Iris pigment epithelial cell (primary cell): ENCODE data around the gene SLC16A12.

Experiments
- DNase-seq: peaks from one replicate; pipeline ENCODE4 v3.0.0-alpha.2; 2011; ENCODE audit warnings: low read depth

Gene SLC16A12, protein sequence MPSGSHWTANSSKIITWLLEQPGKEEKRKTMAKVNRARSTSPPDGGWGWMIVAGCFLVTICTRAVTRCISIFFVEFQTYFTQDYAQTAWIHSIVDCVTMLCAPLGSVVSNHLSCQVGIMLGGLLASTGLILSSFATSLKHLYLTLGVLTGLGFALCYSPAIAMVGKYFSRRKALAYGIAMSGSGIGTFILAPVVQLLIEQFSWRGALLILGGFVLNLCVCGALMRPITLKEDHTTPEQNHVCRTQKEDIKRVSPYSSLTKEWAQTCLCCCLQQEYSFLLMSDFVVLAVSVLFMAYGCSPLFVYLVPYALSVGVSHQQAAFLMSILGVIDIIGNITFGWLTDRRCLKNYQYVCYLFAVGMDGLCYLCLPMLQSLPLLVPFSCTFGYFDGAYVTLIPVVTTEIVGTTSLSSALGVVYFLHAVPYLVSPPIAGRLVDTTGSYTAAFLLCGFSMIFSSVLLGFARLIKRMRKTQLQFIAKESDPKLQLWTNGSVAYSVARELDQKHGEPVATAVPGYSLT

DNA sequence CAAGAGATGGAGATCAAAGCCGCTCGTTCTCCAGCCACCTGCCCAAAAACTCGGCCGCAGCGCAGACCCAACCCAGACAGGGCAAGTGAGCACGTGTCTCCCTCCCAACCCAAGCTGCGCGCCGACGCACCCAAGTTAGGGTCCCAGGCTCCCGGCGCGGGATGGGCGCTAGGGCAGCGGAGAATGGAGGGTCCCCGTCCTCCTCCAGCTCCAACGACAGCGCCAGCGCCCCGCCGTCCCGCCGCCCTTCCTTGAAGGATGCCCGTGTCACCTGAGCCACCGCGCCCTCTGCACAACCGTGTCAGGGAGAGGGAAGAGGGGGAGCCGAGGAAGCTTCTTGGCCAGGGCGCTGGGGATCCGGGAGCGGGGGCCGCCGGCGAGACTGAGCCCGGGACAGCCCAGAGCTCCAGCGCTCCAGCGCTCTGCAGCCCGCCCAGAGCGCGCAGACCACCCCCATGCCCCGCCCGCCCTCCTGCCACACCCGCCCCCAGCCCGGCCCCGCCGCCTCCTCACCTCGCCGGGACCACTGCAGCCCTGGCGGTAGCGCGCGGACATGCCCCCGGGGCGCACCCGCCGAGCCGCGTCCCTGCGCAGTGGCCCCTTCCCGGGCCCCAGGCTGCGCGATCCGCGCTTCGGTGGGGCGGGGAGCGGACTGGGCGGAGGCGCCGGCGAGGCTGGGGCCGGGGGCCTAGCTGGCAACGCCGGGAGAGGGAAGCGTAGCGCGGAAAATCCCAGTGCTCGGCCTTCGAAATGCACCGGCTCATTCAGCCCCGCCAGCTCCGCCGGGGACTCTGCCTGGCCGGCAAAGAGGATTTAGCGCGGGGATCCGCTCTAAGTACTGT, at the start of gene SLC16A12:
Gene SLC16A12, minus strand, starts transcription at position 424 of the 842 bp plus-strand sequence. CDS start 73,016 bp downstream, outside the sequence.
- DNase-seq = peak; percentile 46

DNA sequence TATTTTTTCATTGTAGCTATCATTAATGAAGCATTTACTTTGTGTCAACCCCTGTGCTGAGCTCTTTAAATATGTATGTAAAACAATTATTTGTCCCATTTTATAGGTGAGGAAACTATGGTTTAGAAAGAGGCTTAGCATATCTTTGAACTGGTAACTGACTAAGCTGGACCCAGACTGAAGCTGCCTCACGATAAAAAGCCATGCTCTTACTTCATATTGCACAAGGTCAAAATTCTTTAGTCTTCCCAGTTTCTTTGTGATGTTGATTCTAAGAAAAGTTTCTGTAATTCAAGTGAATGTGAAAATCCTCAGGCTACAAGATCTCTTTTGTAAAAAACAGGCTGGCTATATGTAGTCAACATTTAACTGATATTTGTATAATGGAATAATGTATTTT, 46.6 kb upstream of the SLC16A12 start:
- DNase-seq = peak; percentile 40

DNA sequence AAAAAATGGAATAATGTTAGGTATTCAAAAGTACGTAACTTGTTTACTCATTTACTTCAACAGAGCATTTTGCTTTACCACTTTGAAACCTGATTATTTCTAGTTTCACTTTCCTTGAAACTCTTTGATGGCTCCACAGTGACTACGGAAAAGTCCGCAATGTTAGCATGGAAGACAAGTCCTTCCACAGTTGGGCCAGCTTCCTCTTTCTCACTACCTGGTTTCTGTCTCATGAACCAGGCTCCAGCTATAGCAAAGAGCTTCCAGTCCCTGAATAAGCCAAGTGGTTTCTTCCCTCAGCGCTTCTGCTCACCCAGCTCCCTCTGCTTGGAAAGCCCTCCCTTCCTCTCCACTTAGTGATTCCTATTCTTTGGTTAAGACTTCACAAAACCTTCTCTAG, 44.8 kb upstream of the SLC16A12 start:
- DNase-seq = no peak

DNA sequence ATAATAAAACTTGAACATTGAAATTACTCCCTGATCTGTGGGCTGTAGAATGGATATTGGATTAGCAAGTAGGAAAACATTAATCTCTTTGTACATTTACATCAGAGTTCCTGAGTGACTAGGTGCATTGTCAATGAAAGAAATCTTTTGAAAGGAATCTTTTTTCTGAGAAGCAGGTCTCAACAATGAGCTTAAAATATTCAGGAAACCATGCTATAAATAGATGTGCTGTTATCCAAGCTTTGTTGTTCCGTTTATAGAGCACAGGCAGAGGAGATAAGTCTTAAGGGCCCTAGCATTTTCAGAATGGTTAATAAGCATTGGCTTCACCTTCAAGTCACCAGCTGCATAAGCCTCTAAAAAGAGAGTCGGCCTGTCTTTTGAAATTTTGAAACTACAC, 41.3 kb upstream of the SLC16A12 start:
- DNase-seq = no peak

DNA sequence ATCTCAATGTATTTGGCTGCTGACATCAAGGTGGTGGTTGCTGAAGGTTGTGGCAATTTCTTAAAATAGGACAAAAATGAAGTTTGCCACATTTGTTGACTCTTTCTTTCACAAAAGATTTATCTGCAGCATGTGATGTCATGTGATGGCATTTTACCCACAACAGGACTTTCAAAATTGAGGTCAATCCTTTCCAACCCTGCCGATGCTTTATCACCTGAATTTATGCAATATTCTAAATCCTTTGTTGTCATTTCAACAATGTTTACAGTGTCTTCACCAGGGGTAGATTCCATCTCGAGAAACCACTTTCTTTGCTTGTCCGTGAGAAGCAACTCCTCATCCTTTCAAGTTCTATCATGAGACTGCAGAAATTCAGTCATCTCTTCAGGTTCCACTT, 40.6 kb upstream of the SLC16A12 start:
- peak; percentile 14 for DNase-seq

DNA sequence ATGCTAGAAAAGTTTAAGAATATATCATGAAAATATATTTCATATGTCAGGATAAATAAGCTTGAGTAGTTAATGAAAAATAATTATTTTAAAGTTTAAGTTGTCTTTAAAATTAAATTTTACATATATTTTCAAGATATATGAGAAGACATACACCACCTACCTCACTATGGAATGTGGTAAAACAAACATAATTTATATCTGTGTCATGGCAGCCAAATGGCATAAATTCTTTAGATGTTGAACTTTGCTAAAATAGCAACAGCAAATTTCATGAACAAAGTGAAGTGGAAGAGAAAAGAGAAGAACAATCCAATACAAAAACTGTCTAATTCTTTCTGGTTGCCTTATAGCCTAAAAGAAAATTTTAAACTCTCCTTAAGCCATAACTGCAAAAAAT, 39.6 kb upstream of the SLC16A12 start:
- DNase-seq = peak; percentile 25

DNA sequence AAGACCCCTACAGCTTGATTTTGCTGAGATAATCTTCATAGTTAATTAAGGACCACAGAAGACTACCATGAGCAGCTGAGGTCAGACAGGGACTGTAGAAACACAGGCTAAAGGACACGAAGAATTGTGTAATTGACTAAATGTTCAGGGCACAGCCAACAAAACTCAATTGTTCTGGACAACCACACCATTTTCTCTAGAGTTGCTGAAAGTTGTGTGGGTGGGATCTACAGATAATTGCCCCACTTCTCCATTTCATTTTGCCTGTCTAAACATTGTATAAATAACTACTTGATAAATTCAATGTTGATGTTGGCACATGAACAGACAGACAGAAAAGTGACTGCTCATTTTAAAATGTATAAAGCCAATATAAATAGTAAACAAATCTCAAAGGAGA, 39.0 kb upstream of the SLC16A12 start:
- peak; percentile 45 for DNase-seq

DNA sequence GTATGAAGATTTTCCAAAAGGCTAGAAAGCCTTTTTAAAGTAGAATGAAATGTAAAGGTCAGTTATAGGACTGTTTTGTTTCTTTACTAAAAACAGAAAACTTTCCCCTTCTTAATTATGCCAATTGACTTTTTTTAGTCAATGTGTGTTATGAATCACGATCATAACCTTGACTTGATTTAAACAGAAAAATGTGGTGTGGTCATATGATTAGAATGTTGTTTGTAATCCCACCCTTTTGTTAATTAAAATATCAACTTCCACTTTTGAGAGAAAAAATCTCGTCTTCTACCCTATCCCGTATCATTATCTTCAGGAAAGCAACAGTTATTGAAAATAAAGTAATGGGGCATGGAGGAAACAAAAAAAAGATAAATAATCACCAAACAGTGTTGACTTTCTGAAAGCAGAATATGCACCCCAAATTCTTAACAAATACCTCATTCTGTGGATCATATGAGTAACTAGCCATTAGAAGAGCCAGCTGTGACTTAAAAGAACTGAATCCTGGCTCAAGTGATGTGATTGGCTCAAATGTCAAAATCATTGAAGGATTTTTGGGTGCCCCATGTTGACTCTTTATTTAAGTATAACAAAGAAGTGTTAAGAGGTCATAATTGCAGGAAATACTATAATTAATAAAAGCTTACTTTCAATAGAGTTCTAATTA, 32.3 kb upstream of the SLC16A12 start:
- peak; percentile 58 for DNase-seq

DNA sequence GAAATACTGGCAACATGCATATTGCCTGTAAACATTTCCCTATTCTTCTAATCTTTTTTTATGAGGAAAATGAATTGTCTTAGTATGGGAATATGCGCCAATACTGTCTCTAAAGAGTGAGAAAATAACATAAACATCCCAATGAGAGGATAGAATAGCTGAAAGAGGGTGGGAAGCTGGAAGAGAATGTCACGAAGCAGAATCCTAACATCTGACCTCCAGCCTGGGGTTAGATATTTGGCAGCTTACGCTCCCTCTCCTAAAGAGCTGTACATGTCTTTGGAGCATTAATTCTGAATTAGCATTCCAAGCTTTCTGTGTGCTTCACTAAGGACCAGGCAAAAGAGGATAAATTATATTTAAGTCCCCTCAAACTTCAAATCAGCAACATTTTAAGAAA, 31.6 kb upstream of the SLC16A12 start:
- no peak for DNase-seq

DNA sequence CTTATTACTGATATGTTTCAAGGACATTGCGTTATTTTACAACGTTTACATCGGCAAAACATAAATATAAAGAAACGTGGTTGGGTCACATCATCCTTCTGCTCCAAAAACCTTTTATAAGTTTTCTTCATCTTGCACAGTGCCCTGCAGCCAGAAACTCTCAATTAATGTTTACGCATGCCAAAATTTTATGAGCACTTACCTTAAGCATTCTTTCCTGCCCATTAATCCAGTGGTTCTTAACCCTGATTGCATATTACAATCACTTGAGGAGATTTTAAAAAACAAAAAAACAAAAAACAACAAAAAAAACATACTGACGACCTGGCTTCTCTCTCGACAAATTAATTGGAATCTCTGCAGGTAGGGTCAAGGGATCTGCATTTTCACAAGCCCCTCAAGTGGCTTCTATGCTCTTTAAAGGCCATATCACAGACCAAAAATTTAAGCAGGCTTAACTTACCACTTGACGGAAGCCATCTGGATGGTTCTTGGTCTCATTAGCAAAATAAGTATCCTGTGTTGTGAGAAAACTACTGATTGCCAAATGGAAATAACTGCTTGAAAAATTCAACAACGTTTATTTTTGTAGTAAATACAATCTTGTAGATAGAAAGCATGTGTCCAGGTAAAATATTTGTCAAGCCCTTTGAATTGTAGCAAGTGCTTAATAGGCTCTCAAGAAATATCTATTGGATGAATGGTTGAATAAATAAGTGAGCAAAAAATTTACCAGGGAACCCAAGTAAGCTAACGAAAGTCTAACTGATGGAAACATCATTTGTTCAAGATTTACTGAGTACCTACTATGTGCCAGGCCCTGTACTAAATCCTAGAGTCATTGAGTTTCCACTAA, 30.9 kb upstream of the SLC16A12 start:
- no peak for DNase-seq

DNA sequence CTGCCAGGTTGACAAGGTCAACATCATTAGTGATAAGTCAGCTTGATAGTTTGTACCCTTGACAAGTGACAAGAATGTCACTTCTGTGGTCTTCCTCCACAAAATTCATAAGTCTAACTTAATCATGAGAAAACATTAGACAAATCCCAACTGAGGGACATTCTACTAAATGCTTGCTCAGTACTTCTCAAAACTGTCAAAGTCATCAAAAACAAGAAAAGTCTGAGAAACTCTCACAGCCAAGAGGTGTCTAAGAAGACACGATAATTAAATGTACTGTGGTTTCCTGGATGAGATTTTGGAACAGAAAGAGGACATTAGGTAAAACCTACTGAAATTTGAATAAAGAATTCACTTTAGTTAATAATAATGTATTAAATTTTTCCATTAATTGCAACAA, 29.8 kb upstream of the SLC16A12 start:
- DNase-seq = no peak

DNA sequence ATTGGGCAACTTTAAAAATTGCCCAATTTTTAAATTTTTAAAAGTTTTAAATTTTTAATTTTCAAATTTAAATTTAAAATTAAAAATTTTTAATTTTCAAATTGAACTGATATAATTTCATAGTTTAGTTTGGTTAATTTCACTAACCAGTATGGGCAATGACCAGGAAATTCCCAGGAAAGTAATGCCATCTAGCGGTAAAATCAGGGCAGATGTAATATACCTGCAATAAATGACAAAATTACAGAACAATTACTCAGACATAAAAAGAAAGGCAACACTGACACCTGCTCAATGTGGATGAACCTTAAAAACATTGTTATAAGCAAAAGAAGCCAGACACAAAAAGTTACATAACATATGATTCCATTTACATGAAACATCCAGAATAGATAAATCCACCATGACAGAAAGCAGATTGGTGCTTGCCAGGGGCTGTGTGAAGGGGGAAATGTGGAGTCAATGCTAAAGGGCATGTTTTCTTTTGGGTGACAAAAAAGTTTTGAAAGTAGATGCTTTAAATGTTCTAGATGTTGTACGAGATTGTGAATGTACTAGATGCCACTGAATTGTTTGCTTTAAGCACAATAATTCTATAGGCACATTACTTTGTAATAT, 28.6 kb upstream of the SLC16A12 start:
- peak; percentile 55 for DNase-seq

DNA sequence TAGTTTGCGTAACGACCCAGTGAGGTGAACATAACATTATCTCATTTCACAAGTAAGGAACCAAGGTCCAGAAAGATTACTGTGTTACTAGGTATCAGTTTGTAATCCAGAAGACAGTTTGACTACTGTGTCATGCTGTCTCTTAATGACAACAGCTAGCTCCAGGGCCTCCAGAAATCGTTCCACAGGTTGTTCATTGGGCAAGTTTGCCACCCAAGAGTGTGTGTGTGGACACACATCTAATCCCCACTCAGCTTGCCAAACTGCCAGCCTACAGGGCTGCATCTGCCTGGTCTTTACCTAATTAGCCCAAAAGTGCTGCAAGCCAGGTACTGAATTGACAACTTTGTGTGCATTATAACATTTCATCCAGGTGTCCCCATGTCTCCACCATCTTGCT, 27.9 kb upstream of the SLC16A12 start:
- DNase-seq = no peak

DNA sequence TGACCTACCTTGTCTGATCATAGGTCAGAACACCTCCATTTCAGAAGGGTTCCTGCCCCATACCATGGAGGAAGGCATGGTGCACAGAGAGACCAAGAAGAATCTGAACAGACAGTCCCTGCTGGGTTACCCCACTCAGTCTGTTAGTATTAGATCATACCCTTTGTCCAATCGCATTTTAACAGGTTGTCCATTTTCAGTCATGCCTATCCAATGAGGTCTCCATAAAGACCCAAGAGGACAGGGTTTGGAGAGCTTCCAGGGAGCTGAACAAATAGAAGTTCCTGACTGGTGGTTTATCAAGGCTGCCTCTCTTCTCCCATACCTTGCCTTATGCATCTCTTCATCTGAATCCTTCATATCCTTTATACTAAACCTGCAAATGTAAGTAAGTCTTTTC, 21.2 kb upstream of the SLC16A12 start:
- DNase-seq = peak; percentile 78

DNA sequence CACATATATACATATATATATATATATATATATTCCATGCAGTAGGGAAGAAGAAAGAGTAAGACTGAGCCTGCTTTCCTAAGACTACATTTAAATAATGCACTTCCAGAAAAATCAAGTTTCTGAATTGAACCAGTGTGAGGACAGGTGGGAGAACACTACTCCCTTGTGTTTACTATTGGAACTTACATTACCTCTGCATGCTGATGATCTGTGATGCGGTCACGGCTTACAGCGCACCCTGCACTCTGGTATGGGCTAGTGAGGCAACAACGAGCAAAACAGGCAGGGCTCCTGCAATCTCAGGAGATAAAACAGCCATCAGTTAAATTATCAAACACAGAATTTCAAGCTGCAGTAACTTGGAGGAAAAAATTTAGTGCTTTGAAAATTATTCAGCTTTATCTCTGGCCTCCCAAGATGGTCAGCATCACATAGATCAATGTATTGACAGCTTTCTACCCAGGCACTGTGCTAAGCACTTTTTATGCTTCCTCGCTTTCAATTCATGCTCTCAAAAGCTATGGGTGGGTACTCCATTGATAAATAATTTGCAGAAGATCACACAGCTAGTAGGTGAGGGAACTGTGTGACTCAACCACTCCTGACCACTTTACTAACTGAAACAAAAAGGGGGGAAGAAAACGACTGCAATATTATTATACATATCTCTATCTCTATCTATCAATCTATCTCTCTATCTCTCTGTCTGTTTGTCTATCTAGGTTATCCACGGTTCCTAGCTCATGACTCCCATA, 20.5 kb upstream of the SLC16A12 start:
- DNase-seq = peak; percentile 61

DNA sequence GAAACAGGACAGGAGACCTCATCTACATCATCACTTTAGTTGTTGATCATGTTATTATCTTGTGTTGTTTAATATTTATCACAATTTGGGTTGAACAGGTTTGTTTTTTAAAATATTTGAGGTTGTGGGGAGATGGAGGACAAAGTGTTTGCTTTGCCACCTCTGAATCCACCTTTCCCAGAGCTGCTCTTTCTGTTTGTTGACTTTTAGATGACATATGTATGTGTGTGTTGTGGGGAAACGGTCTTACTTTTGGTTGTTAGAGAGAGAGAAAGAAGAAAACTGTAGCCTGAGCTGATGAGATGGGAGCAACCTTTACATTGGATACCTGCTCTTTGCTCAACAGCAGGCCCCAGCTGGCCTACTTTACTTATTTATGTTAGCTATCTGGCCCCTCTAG, 19.0 kb upstream of the SLC16A12 start:
- no peak for DNase-seq

DNA sequence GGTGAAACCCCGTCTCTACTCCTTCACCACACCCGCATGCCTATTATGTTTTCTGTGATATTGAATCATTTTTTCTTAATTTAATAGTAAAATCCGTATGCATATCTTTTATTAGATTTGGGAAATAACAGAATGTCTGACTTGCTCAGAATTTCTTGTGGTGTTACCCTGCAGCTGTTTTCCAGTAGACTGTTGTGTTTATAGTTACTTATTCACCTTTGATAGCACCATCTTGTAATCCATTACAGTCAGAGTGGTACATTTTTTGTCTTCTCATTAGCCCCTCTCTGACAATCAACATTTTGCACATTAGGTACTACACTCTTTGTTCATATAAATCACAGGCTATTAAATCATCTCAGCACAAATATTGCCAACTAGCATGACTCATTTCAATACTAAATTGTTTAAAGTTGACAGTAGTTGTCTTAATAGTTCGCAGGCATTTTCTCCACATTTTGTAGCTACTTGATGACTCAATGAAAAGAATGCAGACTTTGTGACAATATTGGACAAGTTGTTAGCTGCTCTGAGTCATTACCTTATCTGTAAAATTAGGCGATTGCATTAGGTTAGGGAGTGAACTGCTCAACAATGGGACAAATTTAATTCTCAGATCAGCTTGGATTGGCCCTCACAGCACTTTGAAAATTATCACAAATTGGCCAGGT, 17.8 kb upstream of the SLC16A12 start:
- DNase-seq = peak; percentile 97

DNA sequence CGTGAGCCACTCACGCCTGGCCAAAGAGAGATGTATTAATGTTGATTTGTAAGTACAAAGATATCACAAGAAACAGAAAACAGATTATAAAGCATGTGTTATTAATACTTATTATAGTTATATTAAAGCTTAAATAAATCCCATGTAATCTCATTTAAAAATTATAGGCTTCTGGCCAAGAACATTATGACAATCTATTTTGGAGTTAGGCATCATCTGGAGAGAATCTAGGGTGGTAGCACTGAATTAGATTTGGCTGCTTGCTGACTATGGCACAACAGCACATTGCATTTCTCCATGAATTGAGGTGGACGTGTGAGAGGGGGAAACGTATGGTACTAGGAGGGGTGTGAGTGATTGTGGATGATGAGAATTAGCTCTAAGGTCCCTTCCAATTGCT, 16.8 kb upstream of the SLC16A12 start:
- no peak for DNase-seq

DNA sequence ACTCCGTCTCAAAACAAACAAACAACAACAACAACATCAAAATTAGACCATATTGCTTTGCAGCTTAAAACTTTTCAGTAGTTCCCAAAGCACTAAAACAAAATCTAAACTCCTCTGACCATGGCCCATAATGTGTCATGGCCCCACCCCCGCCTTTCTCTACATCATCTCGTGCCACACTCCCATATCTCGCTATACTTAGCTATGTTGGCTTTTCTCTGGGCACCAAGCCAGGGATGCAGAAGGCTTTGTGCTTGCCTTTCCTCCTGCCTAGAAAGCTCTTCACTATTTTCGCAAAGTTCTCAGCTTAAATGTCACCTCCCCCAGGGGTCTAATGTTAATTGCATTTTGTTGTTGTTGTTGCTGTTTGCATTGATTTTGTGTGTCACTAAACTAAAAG, 15.1 kb upstream of the SLC16A12 start:
- DNase-seq = peak; percentile 23

DNA sequence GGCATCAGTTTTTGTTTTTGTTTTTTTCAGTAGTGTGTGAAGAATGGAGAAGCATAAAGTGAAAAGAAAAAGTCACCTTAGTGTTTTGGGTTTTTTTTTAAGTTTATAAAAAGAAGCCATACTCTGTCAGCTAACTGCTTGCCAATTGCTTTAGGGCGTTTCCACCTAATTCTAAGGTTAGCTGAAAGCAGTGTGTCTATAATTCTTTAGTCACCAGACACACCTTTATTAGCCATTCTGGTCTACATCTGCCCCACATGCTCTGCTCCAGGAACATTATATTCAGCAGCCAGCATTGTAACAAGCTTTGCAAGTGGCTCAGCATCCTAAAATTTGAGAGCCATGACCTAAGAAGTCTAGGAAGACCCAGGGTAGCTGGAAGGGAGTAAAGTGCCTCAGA, 14.1 kb upstream of the SLC16A12 start:
- no peak for DNase-seq
